ENCODE measurements around the gene MAP2K7. TPM values are rescaled to one million over a fixed set of nuclear protein-coding genes. Genes with fewer than 3 reads are reported as not detected.

The MAP2K7 gene
- total and polyA plus RNA-seq, 8 donors: 25.7 to 33.1 (median 30.6) TPM

DNA sequence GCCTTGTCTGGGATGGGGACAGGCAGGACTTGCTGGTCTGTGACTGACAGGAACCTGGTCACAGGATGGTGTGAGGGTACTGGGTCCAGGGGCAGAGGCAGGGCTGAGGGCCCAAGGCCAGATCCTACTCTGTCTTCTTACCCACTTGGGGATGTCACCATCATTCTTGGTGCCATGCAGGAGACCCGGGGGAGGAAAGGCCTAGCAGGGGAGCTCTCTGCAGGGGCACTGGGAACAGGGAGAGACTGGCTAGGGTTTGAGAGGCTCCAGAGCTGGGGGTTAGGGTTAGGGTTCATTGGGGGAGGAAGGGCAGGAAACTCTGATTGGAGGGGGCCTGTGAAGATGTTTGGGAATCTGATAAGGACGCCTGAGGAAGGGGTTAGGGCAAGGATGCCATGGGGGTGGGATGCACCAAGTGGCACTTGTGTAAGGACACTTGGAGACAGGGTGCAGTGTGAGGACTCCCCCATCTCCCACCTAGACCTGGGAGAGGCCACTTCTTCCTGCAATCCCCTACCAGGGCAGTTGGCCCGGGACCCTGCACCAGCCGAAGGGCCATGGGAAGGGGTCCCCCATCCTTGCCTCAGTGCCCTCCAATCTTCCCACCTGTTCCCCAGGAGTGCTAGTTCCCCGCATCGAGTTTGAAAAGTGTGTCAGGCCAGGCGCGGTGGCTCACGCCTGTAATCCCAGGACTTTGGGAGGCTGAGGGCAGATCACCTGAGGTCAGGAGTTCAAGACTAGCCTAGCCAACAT, 36.4 kb upstream of the MAP2K7 start:
- Histone ChIP-seq H3K36me3 (peaks cover 0 to 8% of the 10 kb centered on the region in 2 donors), H3K4me1 (peaks cover 8 to 35% of the 10 kb centered on the region in 2 donors), H3K27me3 (peaks cover 1 to 79% of the 10 kb centered on the region in 2 donors), H3K9me3 (no peaks in the 10 kb centered on the region), H3K27ac (no peak overlapping the region), H3K4me3 (no peak overlapping the region)
- ATAC-seq (no peak), DNase-seq (no peak)
- intact Hi-C loops (cut with DNase I): no loop called here
- TF ChIP-seq, protein P1, sequence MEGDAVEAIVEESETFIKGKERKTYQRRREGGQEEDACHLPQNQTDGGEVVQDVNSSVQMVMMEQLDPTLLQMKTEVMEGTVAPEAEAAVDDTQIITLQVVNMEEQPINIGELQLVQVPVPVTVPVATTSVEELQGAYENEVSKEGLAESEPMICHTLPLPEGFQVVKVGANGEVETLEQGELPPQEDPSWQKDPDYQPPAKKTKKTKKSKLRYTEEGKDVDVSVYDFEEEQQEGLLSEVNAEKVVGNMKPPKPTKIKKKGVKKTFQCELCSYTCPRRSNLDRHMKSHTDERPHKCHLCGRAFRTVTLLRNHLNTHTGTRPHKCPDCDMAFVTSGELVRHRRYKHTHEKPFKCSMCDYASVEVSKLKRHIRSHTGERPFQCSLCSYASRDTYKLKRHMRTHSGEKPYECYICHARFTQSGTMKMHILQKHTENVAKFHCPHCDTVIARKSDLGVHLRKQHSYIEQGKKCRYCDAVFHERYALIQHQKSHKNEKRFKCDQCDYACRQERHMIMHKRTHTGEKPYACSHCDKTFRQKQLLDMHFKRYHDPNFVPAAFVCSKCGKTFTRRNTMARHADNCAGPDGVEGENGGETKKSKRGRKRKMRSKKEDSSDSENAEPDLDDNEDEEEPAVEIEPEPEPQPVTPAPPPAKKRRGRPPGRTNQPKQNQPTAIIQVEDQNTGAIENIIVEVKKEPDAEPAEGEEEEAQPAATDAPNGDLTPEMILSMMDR (IDR thresholded peaks at IDR 0.05): no peak

DNA sequence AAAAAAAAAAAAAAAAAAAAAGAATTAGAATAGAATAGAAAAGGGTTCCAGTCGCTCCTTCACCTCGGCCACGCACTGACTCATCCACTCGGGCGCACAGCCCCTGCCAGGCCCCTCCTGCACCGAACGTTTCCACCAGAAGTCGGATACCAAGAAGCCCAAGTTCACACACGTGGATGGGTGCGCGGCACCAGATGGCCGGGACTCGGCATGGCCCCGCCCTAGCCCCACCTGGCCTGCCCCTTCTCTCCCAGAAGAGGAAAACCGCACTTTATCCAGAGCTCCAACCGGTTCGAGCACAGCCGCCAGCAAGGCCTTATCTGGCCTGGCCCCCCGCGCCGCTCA, 35.4 kb upstream of the MAP2K7 start:
- H3K4me1 ChIP-seq: peaks cover 10 to 36% of the 10 kb centered on the region in 2 donors
- H3K27ac ChIP-seq: no peak overlapping the region
- peak overlapping the region in 1 of 2 donors; percentile 32 for H3K4me3 ChIP-seq
- intact Hi-C loops (cut with DNase I): no loop called here
- H3K36me3 ChIP-seq: peaks cover 0 to 6% of the 10 kb centered on the region in 2 donors
- H3K9me3 ChIP-seq: no peaks in the 10 kb centered on the region
- ATAC-seq (no peak), DNase-seq (no peak)
- TF ChIP-seq, protein P1 (IDR thresholded peaks at IDR 0.05): no peak
- peaks cover 12 to 79% of the 10 kb centered on the region in 2 donors for H3K27me3 ChIP-seq

DNA sequence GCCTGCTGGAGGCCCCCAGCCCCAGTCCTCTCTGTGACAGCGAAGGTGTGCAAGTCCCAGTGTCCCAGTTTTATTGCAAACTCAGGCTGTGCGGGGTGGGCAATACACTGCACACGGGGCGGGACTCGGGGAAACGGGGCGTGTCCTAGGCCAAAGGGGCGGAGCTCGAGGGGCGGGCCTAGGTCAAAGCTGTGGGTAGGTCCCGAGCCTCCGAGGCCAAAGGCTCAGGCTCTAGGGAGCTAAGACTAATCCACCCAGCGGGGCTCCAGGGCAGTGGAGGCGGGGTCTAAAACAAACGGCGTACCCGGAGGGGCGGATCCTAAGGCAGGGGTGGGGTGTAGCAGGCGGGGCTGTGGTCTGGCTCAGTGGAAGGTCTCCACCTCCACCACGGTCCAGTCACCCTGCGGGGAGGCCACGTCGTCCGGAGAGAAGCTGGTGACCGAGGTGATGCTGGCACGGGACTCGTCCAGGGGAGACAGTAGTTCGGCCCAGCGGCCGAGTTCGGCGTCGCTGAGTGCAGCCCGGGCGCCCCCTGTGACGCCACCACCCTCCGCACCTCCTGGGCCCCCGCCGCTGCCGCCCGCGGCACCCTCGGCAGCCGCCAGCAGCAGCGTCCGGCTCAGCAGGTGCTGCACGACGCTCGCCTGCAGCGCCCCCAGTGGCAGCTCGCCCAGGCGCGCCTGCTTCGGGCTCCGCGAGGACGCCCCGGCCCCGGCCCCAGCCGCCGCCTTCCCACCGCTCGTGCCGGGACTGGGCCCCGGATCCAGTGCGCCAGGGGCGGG, 34.8 kb upstream of the MAP2K7 start:
- H3K27ac ChIP-seq: peak overlapping the region in 1 of 2 donors; percentile 36
- H3K4me1 ChIP-seq: peaks cover 10 to 42% of the 10 kb centered on the region in 2 donors
- ATAC-seq (peak; percentile 71), DNase-seq (peak in 3 of 4 donors; percentile 67 to 93 (median 81))
- intact Hi-C loops (cut with DNase I): no loop called here
- H3K36me3 ChIP-seq: no peaks in the 10 kb centered on the region
- H3K9me3 ChIP-seq: no peaks in the 10 kb centered on the region
- H3K4me3 ChIP-seq: peak overlapping the region; percentile 32 to 41
- peaks cover 17 to 79% of the 10 kb centered on the region in 2 donors for H3K27me3 ChIP-seq
- TF ChIP-seq, protein P1 (IDR thresholded peaks at IDR 0.05): peak; percentile 77 to 95

DNA sequence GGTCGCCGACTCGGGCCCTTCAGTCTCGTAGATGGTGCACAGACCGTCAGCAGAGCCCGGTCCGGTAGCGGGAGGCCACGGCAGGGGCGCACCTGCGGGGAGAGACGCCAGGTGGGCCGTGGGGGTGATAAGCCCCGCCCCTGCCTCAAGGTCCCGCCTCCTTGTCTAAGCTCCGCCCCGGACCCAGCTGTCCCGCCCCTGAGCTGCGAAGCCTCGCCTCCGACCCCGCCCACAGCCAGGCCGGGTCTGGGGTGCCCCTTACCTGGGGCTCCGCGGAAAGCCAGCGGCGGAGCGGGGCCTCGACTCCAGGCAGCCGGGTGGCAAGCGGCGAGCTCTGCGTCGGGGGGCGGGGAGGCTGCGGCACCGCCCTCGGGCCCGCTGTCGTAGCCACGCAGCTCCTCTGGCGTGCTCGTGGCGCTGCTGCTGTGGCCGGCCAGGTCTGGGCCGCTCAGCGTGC, 34.2 kb upstream of the MAP2K7 start:
- no peaks in the 10 kb centered on the region for H3K9me3 ChIP-seq
- TF ChIP-seq, protein P1 (IDR thresholded peaks at IDR 0.05): peak in 1 of 2 donors; percentile 46
- H3K4me1 ChIP-seq: peaks cover 10 to 48% of the 10 kb centered on the region in 2 donors
- ATAC-seq (peak; percentile 60), DNase-seq (peak in 3 of 4 donors; percentile 32 to 87 (median 67))
- peaks cover 20 to 79% of the 10 kb centered on the region in 2 donors for H3K27me3 ChIP-seq
- peak overlapping the region in 1 of 2 donors; percentile 36 for H3K27ac ChIP-seq
- peak overlapping the region; percentile 32 to 41 for H3K4me3 ChIP-seq
- intact Hi-C loops (cut with DNase I): no loop called here
- no peaks in the 10 kb centered on the region for H3K36me3 ChIP-seq

All from left lung (tissue), 10 donors.